ENCODE data around the gene PDP2.
"Not testable (repeated sequence)": the region's sequence is repeated elsewhere in the genome, so short reads cannot be mapped to it uniquely, and the experiment has no call there.

PDP2 gene

DNA sequence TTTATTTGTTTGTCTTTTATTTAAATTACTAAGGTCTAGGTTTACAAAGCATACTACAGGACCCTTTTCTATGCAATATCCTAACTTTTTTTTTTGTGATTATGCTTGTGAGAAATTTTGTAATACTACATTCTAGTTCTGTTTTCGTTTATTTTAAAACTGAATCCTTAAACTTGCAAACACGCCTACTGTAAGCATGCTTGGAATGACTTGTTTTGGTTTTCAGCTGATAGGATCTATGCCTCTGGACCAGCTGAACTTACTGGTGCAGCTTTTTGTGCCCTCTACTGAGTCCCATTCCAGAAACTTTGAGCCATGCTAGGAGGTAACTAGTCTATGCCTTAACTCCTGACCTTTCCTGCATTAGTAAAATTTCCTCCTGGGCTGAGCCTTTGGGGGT is 6.0 kb downstream of the PDP2 start:
- DNase-seq (ENCODE audit: low spot score) = no peak

DNA sequence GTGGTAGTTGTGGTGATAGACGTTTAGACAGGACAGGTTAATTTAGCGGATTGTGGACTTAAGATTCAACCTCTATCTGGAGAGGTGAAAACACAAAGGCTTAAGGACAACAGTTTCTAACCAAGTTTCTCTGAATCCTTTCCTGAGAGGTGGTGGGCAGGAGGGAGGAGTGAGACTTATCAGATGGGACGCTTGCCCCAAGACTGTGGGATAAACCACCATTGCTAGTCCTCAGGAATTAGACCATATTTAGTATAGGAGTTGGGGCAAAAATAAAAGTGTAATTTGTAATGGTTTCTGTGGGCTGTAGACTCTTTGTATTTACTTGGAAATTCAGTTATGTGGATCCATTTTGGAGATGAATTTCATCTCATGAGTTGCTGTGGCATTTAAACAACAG is 6.6 kb downstream of the PDP2 start:
- DNase-seq (ENCODE audit: low spot score) = no peak

DNA sequence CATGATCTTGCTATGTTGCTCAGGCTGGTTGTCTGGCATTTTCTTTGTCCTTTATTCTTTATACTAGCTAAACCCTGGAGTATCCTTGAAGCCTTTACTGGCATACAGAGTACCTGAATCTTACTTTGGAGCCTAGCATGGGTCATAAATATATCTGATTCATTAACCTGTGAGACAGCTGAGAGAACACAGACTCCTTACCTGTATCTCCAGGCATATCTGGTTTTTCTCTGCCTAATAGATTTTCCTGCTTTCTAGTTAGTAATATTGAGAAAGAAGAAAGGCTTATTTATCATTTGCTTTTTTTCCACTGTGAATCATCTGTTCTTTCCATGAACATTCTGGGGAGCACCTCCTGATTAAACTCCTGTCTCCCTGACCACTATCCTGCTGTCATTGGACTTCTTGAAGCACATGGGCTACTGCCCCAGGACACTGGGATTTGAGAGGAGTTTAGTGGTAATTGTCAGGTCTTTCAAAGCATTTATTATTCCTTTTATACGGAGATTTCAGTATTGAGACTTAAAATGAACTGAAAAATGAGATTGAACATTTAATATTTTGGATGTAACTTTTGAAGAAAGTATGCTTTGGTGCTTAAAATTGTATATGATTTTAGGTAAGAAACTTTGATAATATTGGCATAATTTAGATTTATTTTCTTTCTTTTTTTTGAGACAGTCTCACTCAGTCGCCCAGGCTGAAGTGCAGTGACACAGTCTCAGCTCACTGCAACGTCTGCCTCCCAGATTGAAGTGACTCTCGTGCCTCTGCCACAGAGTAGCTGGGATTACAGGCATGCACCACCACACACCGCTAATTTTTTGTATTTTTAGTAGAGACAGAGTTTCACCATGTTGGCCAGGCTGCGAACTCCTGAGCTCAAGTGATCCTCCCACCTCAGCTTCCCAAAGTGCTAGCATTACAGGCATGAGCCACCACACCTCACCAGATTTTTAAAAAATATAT is 8.6 kb downstream of the PDP2 start:
- DNase-seq (ENCODE audit: low spot score) = no peak

DNA sequence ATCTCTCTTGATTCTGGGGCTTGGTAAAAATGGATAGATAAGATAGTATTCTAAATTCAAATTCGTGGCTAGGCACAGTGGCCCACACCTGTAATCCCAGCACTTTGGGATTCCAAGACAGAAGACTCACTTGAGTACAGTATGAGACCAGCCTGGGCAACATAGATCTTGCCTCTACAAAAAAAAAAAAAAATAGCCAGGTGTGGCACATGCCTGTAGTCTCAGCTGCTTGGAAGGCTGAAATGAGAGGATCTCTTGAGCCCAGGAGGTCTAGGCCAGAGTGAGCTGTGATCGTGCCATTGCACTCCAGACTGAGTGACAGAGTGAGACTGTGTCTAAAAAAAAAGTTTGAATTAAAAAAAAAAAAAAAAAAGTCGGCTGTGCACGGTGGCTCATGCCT is 9.3 kb downstream of the PDP2 start:
- DNase-seq (ENCODE audit: low spot score) = no peak

DNA sequence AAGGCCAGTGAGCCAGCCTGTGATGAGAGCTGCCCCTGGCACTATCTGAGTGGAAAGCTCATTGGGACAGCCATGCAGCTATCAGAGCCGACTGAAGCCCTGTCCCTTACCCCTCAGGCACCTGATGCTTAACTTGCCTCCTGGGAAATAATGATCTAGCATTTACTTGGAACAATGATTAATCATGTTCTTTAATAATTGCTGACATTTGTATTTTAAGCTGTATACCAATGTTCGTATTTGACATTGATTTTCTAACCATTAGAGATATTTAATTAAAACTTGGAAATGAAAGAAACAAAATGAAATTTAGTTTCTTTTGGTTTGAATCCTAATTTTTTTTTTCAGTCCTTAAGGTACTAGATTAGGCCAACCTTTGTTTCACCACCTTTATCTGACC is 10.5 kb downstream of the PDP2 start:
- DNase-seq (ENCODE audit: low spot score) = no peak

DNA sequence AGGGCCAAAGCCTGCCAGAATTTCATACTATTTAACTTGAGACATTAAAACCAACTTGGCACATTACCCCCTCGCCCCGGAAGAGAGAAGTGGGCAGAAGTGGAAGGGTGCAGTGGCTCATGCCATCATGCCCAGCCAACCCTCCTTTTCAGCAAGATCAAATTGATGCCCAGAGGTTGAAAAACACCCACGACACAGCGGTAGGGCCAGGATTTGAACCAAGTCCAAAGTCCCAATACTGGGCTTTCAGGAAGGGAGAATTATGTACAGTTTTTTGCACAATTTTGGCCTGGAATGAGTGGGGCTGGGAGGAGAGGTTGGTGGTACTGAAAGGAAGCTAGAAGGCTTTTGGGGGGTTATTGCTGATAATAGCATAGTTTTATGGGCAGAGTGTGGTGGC is 11.0 kb downstream of the PDP2 start:
- DNase-seq (ENCODE audit: low spot score) = no peak

DNA sequence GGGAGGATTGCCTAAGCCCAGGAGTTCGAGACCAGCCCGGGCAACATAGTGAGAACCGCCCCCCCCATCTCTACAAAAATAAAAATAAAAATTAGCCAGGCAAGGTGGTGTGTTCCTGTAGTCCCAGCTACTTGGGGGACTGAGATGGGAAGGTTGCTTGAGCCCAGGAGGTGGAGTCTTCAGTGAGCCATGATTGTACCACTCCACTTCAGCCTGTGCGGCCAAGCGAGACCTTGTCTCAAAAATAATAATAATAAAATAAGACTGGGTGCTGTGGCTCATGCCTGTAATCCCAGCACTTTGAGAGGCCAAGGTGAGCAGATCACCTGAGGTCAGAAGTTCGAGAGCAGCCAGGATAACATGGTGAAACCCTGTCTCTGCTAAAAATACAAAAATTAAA is 11.5 kb downstream of the PDP2 start:
- no peak for DNase-seq (ENCODE audit: low spot score)

DNA sequence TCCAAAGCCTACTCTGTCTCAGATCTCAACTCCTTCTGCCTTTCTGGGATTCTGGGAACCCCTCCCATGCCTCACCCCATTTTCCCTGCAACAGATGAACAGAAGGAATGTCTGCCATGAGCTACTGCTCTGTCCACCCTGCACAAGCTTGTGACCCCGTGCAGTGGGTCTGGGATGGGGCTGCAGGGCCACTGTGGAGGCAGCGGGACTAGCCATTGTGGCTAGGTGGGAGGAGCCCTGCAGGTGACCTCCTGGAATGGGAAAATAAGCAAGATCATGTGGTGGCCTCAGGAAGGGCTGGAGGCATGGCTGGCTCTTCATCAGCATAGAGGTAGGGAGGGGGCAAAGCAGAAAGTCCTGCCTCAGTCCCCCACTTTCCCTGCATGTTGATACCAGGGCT is 13.7 kb downstream of the PDP2 start:
- no peak for DNase-seq (ENCODE audit: low spot score)

DNA sequence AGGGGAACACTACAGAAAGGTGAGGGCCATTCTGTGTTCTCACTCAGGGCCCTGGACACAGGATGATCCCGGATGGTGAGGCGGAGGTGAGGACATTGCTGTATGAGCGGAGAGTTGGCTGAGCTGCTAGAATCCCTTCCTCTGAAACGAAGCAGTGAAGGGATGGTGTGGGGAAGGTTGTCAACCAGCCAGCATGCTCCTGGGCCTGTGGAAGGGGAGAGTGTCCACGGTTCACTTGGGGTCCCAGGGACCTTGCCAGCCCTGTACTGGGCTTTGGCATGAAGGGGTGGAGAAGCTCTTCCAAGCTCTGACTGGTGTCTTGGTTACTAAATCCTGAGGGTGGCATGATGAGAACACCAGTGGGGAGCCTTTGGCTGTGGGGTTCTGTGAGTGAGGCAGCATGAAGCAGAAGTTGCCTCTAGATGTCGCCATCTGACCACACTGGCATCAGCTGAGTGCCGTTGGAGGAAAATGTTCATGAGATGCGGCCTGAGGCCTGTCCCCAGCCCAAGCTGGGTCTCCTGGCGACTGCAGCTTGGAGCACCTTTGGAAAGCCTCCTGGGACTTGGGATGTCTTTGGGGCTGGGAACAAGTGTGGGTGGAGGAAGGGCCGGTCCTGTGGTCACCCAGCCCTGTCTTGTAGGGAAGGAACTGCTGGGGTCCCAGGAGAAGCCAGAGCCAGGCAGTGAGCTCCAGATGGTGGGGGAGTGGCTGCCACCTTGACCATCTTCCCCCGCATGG is 14.8 kb downstream of the PDP2 start:
- no peak for DNase-seq (ENCODE audit: low spot score)

DNA sequence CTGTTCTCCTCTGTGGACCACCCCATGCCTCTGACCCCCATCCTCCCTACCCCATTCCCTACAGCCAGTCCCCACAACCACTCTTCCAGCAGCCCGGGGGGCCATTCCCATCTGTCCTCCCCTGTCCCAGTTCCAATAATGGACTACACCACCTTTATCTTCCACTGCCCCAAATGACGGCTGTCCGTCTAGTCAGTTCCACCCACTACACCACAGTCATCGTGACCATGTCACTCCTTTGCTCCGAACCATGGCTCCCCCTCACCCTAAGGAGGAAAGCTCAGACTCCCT is 15.3 kb downstream of the PDP2 start:
- no peak for DNase-seq (ENCODE audit: low spot score)

DNA sequence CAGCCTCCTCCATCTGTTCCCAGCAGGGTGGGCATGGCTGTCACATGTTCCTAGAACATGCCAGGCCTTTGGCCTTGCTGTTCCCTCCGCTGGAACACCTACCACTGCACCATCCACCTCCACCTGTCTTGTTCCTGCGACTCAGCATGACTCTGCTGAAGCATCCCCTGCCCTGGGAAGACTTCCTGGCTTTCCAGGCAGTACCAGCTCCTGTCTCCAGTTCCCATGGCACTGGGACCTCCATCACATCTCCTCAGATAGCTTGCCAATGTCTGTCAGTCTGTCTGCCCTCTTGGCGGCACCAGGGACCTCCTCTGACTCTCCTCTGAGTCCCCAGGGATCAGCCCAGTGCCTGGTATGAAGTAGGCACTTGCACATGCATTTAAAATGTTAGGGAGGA is 15.7 kb downstream of the PDP2 start:
- no peak for DNase-seq (ENCODE audit: low spot score)

DNA sequence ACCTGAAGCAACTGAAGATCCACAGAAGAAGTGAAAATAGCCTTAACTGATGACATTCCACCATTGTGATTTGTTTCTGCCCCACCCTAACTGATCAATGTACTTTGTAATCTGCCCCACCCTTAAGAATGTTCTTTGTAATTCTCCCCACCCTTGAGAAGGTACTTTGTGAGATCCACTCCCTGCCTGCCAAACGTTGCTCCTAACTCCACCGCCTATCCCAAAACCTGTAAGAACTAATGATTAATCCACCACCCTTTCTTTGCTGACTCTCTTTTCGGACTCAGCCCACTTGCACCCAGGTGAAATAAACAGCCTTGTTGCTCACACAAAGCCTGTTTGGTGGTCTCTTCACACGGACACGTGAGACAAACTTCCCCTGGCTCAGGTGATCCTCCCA is 16.4 kb downstream of the PDP2 start:
- not testable (repeated sequence) for DNase-seq (ENCODE audit: low spot score)

DNA sequence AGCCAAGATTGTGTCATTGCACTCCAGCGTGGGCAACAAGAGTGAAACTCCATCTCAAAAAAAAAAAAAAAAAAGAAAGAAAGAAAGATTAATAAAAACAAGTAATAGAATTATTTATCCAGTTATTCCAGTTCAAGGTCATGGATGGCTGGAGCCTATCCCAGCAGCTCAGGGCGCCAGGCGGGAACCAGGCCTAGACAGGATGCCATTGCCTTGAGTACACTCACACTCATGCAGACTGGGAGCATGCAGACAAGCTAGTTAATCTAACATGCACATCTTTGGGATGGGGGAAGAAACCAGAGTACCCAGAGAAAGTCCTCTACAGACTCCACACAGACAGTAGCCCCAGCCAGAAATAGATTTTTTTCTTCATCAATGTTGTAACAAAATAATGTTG is 17.9 kb downstream of the PDP2 start:
- no peak for DNase-seq (ENCODE audit: low spot score)

DNA sequence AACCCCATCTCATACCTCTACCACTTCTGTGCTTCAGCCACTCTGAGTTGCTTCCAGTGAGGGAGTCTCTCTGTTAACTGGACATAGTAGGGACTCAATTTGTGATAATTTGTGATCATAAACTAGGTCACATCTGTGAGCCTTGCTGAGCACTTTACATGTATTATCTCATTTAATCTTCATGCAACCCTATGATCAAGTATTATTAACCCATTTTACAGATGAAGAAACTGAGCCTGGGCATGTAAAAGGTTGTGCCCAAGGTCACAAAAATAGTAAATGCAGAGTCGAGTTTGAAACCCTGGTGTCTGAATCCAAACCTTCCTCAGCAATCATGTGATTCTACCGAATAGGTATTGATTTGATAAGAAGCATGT is 18.6 kb downstream of the PDP2 start:
- no peak for DNase-seq (ENCODE audit: low spot score)

DNA sequence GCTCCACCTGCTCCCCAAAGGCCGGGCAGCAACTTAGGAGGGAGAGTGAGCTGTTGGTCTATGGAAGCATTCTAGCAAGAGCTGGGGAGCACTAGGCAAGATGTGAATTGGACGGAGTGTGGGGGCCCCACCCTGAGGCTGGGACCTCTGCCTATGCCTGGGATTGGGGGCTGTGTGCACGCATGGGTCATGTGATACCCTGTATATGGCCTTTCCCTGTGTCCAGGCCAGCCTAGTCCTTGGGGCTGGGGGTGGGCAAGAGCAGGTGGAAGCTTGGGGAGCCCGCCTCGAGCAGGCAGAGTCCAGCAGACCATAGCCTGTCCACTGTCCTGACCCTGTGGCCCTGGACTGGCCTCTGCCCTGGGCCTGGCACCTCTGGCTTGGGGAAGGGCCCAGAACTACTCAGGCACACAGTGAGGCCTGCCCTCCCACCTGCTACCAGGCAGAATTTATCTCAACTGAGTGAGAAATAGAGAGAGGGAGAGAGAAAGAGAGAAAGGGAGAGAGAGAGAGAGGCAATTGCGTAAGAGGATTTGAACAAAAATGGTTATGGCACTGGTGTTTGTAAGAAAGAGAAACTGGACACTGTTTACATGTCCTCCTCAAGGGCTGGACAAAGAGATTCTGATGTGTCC is 19.1 kb downstream of the PDP2 start:
- DNase-seq (ENCODE audit: low spot score) = no peak

DNA sequence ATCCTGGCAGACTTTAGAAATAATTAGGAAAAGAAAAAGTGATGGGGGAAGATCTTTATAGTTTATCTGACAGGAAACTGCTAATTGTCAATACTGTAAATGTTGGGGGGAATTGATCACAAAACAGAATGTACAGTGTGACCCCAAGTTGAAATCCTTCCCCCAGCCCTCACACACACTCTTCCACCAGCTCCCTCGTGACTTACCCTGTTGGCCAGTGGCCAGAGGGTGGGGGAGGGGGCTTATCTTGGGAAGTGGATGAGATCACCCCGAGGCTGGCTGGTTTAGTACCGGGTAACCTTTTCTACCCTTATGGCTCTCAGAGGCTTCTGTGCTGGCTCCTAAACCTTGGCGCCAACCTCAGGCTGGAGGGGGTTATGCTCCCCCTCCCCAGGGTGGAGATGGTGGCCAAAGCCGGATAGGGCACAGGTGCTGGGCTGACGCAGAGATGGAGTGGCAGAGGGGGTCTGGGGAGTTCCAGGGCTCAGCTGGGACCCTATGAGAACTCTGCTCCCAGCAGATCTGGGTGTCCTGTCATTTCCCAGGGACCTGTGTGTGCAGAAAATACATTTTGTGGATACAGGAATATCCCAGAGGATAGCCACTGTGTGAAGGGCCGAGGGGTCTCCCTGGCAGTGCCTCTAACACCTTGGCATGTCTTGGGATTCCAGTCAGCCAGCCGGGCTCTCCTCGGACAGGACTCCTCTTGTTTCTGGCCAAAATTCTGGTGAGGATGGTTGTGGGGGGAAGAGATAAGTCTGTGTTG is 19.8 kb downstream of the PDP2 start:
- no peak for DNase-seq (ENCODE audit: low spot score)

DNA sequence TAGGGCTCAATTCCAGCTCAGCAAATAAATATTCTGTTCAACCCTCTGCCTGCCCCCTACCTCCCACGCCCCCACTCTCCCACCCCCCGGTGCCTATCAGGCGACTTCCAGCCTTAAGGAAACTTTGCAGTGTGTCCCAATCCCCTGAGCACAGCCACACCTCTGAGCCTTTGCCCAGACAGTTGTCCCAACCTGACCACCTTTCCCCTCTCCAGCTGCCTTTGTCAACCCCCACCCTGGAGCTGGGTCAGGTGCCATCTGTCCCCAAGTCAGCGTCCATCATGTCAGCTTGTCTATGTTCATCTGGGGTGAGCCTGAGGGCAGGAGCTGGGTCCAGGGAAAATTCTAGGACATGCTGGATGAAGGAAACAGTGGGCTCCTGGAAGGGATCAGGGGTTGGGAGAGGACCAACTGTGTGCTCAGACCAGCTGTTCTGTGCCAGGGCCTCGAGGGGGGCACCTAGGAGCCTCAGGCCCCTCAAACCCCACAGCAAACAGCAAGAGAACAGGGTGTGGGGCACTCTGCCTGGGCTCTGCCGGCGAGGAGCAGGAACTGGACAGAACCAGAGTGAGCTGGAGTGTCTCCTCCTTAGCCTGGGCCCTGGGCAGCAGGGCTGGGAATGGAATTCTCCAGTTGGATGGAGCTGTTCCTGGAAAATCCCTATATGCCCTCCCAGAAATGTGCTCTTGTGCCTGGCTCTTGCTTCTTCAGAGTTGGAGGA is 20.6 kb downstream of the PDP2 start:
- no peak for DNase-seq (ENCODE audit: low spot score)

DNA sequence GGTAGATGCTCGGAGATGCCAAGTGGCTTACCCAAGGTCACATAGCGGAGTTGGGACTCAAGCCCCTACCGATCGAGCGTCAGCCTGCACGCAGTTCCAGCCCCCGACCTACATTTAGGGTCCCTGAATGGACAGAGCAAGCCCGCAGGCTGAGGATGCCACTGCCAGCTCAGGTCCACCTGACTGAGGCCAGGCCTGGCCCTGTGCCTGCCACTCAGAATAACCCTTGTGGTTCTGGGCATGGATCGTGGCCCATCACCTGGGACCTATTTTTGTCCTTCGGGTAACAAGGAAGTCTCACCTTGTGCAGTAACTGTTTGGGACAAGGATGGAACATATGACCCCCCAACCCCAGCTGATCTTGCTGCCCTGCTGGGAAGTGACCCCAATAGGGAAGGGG is 21.3 kb downstream of the PDP2 start:
- DNase-seq (ENCODE audit: low spot score) = no peak

DNA sequence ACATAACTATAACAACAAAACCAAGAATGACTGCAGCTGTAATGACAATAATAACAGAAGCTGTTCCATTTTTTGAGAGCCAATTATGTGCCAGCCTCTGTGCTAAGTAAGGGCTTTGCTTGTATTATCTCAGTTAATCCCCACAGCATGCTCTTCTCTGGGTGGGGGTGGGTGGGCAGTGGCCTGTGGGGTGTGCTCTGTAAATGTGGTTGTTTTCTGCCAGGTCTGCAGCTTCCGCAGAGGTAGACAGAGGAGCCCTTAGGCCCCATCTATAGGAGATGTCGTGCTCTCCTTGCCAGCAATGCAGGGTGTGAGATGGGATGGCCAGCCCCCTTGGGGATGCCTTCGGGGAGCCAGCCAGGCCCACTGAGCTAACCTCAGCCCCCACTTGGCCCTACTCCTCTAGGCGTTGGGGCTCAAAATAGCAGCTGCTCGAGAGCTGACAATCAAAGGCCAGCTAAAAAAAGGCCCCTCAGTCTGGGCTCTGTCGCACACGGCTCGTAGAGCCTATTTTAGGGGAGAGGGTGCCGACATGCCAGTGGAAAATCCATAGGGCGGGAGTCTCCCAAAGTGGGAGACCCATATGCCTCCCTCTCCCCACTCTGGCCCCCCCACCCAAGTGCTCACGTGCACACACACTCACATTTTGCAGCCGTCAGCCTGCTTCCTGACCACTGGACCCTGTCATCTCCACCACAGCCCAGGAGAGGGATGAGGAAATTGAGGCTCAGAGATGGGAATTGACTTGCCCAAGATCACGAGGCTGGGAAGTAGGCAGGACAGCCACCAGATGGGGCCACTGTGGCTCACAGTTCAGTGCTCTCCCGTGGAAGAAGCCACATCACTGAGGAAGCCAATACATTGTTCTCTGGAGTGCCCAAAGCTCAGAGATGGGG is 22.6 kb downstream of the PDP2 start:
- DNase-seq (ENCODE audit: low spot score) = no peak

DNA sequence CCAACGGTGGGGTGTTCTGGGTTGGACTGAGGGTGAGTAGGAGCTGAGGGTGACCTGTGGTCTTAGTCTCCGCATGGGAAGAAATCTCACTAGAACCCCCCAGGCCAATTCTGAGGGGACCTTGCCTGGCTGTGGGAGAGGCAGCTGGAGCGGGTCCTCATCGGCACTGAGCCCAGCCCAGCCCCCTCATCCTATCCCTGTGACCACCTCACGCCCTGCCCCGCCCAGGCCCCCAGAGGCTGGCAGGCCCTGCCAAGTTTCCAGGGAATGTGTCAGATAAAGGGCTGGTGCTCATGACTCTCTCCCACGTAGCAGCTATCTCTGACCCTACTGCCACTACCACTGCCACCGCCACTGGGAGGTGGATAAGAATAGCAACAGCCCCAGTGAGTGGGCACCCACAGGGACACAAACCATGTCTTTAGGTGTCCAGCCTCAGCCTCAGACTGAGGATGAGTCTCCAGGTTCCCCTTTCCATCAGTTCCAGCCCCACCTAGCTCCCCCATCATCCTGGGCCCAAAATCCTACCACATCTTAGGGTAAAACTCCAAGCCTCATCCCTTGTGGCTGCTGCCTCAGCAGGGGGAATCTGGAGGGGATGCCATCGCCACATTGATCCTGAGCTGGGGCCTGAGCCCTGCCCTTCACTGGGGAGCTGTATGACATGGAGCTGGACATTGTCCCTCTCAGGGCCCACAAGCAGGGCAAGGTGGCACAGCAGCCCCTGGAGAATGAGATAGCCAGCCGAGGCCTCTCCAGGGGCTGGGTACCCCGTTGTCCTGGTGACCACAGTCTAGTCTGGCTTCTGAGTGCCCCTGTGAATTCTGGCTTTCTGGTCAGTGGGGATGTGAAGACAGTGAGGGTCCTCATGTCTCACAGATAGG is 23.5 kb downstream of the PDP2 start:
- DNase-seq (ENCODE audit: low spot score) = peak; percentile 3
